HepG2 (cell line): ENCODE results near the gene CDYL.

Experiments
- POLR2A ChIP-seq, 2 experiments: IDR thresholded peaks; 2 replicates each; pipeline ENCODE4 v1.6.1; 2011; ENCODE audit warnings: low read depth in 2 of 2, low read length in 2 of 2, mild to moderate bottlenecking in 1 of 2, moderate library complexity in 1 of 2; ENCODE audit not compliant: insufficient read depth in 1 of 2
- PRPF4 ChIP-seq: fragments of 200-400 bp; formaldehyde crosslinking; IDR thresholded peaks from 2 replicates; pipeline ENCODE4 v1.6.1; 2016; ENCODE audit warnings: low read length, low read depth; ENCODE audit not compliant: poor library complexity, severe bottlenecking
- SNRNP70 ChIP-seq: fragments of 200-400 bp; formaldehyde crosslinking; IDR thresholded peaks from 2 replicates; pipeline ENCODE4 v1.6.1; 2017; ENCODE audit warnings: mild to moderate bottlenecking, low read depth, low read length, moderate library complexity
- ZNF724P ChIP-seq: sonication (generic); formaldehyde crosslinking; IDR thresholded peaks from 2 replicates; pipeline ENCODE4 v1.8.0; 2022; ENCODE audit warnings: missing genetic modification reagents, borderline replicate concordance
- TF ChIP-seq, protein P1 (sequence below), 2 experiments: IDR thresholded peaks; 2 replicates each; pipeline ENCODE4 v1.6.1; 2011 to 2012; ENCODE audit warnings: low read length in 2 of 2, borderline replicate concordance in 1 of 2, low read depth in 1 of 2, mild to moderate bottlenecking in 1 of 2, moderate library complexity in 1 of 2

DNA sequence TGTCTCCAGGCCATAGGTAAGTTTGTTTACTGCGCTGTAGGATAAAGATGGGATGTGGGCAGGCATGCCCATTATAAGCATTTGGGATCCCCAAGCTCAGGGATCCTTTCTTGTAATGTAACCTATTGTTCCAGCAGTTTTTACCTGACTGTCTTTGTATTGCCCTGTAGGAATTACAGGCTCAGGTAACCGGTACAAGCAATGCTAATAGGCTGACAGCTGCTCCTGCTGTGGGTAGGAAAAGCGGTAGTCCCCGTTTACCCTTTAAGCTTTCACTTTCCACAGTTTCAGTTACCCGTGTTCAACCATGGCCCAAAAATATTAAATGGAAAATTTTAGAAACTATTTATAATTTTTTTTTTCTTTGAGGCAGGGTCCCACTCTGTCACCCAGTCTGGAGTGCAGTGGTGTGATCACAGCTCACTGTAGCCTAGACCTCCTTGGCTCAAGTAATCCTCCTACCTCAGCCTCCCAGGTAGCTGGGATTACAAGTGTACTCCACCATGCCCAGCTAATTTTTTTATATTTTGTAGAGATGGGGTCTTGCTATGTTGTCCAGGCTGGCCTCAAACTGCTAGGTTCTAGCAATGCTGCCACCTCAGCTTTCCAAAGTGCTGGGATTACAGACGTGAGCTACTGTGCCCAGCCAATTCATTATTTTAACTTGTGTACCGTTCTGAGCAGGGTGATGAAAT lies 108.6 kb downstream of the CDYL start:
- no peak for TF ChIP-seq PRPF4
- no peak for TF ChIP-seq SNRNP70
- TF ChIP-seq, protein P1, sequence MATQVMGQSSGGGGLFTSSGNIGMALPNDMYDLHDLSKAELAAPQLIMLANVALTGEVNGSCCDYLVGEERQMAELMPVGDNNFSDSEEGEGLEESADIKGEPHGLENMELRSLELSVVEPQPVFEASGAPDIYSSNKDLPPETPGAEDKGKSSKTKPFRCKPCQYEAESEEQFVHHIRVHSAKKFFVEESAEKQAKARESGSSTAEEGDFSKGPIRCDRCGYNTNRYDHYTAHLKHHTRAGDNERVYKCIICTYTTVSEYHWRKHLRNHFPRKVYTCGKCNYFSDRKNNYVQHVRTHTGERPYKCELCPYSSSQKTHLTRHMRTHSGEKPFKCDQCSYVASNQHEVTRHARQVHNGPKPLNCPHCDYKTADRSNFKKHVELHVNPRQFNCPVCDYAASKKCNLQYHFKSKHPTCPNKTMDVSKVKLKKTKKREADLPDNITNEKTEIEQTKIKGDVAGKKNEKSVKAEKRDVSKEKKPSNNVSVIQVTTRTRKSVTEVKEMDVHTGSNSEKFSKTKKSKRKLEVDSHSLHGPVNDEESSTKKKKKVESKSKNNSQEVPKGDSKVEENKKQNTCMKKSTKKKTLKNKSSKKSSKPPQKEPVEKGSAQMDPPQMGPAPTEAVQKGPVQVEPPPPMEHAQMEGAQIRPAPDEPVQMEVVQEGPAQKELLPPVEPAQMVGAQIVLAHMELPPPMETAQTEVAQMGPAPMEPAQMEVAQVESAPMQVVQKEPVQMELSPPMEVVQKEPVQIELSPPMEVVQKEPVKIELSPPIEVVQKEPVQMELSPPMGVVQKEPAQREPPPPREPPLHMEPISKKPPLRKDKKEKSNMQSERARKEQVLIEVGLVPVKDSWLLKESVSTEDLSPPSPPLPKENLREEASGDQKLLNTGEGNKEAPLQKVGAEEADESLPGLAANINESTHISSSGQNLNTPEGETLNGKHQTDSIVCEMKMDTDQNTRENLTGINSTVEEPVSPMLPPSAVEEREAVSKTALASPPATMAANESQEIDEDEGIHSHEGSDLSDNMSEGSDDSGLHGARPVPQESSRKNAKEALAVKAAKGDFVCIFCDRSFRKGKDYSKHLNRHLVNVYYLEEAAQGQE (IDR thresholded peaks at IDR 0.05; ENCODE audit: borderline replicate concordance in 1 of 2, low read depth in 1 of 2, low read length in 2 of 2) = no peak
- TF ChIP-seq ZNF724P (CRISPR knock-in tag) = no peak
- TF ChIP-seq POLR2A (IDR thresholded peaks at IDR 0.05; ENCODE audit: insufficient read depth in 1 of 2, low read depth in 2 of 2, low read length in 2 of 2) = no peak
